Esophagus muscularis mucosa (tissue), 4 donors: Measurements from ENCODE around the gene SMG6.

ENCODE experiments used
- EP300 ChIP-seq: sonication (generic); formaldehyde crosslinking; IDR thresholded peaks from one replicate; pipeline ENCODE4 v1.6.1; 2017; ENCODE audit warnings: antibody characterized with exemption
- POLR2A ChIP-seq: fragments of 450-650 bp; IDR thresholded peaks from one replicate; pipeline ENCODE4 v1.6.1; 2017; ENCODE audit warnings: antibody characterized with exemption, moderate library complexity, mild to moderate bottlenecking, low read depth
- POLR2AphosphoS5 ChIP-seq, 2 donors: sonication (generic); formaldehyde crosslinking; IDR thresholded peaks; one replicate each; pipeline ENCODE4 v1.6.1; 2017; ENCODE audit warnings: antibody characterized with exemption in 2 of 2
- TF ChIP-seq, protein P1 (sequence below), 3 experiments: fragments of 200-600 bp in 2 of 3; fragments of 450-650 bp in 1 of 3; sonication (generic) in 2 of 3; IDR thresholded peaks; one replicate each; pipeline ENCODE4 v1.5.1; 2017 to 2019; ENCODE audit warnings: antibody characterized with exemption in 3 of 3, mild to moderate bottlenecking in 2 of 3, moderate library complexity in 1 of 3

DNA sequence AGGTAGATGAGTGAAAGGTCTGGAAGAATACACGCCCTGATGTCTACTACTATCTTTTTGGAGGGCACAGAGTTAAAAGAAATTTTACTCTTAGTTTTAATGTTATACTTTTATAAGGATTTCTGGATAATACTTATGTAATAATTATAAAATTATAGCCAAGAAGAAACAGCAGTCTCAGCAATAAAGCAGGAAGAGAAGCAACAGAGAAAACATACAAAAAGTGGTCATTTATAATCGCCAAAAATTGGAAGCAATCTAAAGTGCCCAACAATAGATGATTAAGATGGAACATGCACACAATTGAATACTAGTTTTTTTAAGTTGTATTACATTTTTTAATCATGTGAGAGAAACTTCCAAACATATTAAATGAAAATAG is 64.4 kb downstream of the SMG6 start:
- TF ChIP-seq POLR2A (no peak), EP300 (no peak), POLR2AphosphoS5 (IDR thresholded peaks at IDR 0.05) (no peak)
- TF ChIP-seq, protein P1, sequence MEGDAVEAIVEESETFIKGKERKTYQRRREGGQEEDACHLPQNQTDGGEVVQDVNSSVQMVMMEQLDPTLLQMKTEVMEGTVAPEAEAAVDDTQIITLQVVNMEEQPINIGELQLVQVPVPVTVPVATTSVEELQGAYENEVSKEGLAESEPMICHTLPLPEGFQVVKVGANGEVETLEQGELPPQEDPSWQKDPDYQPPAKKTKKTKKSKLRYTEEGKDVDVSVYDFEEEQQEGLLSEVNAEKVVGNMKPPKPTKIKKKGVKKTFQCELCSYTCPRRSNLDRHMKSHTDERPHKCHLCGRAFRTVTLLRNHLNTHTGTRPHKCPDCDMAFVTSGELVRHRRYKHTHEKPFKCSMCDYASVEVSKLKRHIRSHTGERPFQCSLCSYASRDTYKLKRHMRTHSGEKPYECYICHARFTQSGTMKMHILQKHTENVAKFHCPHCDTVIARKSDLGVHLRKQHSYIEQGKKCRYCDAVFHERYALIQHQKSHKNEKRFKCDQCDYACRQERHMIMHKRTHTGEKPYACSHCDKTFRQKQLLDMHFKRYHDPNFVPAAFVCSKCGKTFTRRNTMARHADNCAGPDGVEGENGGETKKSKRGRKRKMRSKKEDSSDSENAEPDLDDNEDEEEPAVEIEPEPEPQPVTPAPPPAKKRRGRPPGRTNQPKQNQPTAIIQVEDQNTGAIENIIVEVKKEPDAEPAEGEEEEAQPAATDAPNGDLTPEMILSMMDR (IDR thresholded peaks at IDR 0.05) = no peak
